Glutamatergic neuron (in vitro differentiated cells): Measurements from ENCODE around the gene CDK7. TPM values are rescaled to one million over a fixed set of nuclear protein-coding genes. Genes with fewer than 3 reads are reported as not detected.

Source experiments
- DNase-seq: peaks from one replicate; pipeline ENCODE4 v3.0.0; 2022
- H3K27ac Mint-ChIP-seq: one replicate; pipeline ENCODE4 v1.8.0; 2020; ENCODE audit warnings: mild to moderate bottlenecking, mixed read lengths, inconsistent platforms; ENCODE audit not compliant: unreplicated experiment
- H3K27me3 Mint-ChIP-seq: one replicate; pipeline ENCODE4 v1.8.0; 2020; ENCODE audit warnings: mild to moderate bottlenecking, moderate library complexity, mixed read lengths, inconsistent platforms; ENCODE audit not compliant: unreplicated experiment
- H3K36me3 Mint-ChIP-seq: one replicate; pipeline ENCODE4 v1.8.0; 2020; ENCODE audit warnings: mild to moderate bottlenecking, mixed read lengths, inconsistent platforms; ENCODE audit not compliant: unreplicated experiment
- H3K4me1 Mint-ChIP-seq: one replicate; pipeline ENCODE4 v1.8.0; 2020; ENCODE audit warnings: mild to moderate bottlenecking, low read depth, mixed read lengths, inconsistent platforms; ENCODE audit not compliant: unreplicated experiment
- H3K4me3 Mint-ChIP-seq: one replicate; pipeline ENCODE4 v1.8.0; 2020; ENCODE audit warnings: mild to moderate bottlenecking, mixed read lengths, inconsistent platforms; ENCODE audit not compliant: unreplicated experiment
- H3K9me3 Mint-ChIP-seq: one replicate; pipeline ENCODE4 v1.8.0; 2020; ENCODE audit warnings: mild to moderate bottlenecking, moderate library complexity, mixed read lengths, inconsistent platforms; ENCODE audit not compliant: unreplicated experiment
- total RNA-seq: library from RNA; stranded (reverse); fragmentation: NEBNext Ultra II Directional; extraction: Animal tissue kit (Norgen Biotek cat#: 25700); gene quantifications from one replicate; pipeline ENCODE4 v1.2.1, GENCODE V29; 2021; ENCODE audit not compliant: unreplicated experiment
- TF ChIP-seq, protein P1 (sequence below): fragments of 200-600 bp; sonication (generic); IDR thresholded peaks from one replicate; pipeline ENCODE4 v1.5.0; 2021; ENCODE audit not compliant: partially characterized antibody, unreplicated experiment

The CDK7 gene
- total RNA-seq, 1 donor from 2014 or later: 17.0 TPM

- no peak for DNase-seq
- H3K27ac Mint-ChIP-seq: no peak overlapping the region
- no peaks in the 10 kb centered on the region for H3K9me3 Mint-ChIP-seq
- no peaks in the 10 kb centered on the region for H3K27me3 Mint-ChIP-seq
- TF ChIP-seq, protein P1, sequence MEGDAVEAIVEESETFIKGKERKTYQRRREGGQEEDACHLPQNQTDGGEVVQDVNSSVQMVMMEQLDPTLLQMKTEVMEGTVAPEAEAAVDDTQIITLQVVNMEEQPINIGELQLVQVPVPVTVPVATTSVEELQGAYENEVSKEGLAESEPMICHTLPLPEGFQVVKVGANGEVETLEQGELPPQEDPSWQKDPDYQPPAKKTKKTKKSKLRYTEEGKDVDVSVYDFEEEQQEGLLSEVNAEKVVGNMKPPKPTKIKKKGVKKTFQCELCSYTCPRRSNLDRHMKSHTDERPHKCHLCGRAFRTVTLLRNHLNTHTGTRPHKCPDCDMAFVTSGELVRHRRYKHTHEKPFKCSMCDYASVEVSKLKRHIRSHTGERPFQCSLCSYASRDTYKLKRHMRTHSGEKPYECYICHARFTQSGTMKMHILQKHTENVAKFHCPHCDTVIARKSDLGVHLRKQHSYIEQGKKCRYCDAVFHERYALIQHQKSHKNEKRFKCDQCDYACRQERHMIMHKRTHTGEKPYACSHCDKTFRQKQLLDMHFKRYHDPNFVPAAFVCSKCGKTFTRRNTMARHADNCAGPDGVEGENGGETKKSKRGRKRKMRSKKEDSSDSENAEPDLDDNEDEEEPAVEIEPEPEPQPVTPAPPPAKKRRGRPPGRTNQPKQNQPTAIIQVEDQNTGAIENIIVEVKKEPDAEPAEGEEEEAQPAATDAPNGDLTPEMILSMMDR: no peak
- no peak overlapping the region for H3K4me3 Mint-ChIP-seq
- no peaks in the 10 kb centered on the region for H3K4me1 Mint-ChIP-seq
- H3K36me3 Mint-ChIP-seq: peaks cover 4% of the 10 kb centered on the region
These were observed 44.8 kb downstream of the CDK7 start for GRCh38 chr5:69279517-69279916.

DNA sequence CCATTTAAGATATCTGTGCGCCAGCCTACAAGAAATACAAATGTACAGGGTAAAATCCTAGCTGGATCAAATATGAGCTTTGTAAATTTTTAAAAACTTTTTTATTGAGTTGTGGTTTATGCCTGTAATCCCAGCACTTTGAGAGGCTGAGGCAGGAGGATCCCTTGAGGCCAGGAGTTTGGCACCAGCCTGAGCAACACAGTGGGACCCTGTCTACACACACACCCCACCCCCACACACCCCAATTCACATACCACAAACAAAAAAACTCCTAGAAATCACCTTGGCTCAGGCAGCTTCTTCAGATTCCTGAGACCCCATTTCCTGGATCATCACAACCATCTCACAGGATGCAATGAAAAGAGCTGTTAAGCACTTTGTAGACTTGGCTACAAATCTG lies 46.4 kb downstream of the CDK7 start:
- Mint-ChIP-seq H3K4me1 (no peaks in the 10 kb centered on the region), H3K36me3 (peaks cover 4% of the 10 kb centered on the region), H3K9me3 (no peaks in the 10 kb centered on the region), H3K27ac (no peak overlapping the region), H3K4me3 (no peak overlapping the region), H3K27me3 (no peaks in the 10 kb centered on the region)
- TF ChIP-seq, protein P1: no peak
- no peak for DNase-seq

- Mint-ChIP-seq H3K36me3 (peaks cover 4% of the 10 kb centered on the region), H3K4me3 (no peak overlapping the region), H3K27ac (no peak overlapping the region), H3K27me3 (no peaks in the 10 kb centered on the region), H3K4me1 (no peaks in the 10 kb centered on the region), H3K9me3 (no peaks in the 10 kb centered on the region)
- DNase-seq: no peak
- TF ChIP-seq, protein P1: no peak
These were observed 49.5 kb downstream of the CDK7 start for GRCh38 chr5:69284203-69284602.

- Mint-ChIP-seq H3K27me3 (no peaks in the 10 kb centered on the region), H3K4me1 (no peaks in the 10 kb centered on the region), H3K27ac (no peak overlapping the region), H3K36me3 (no peaks in the 10 kb centered on the region), H3K4me3 (no peak overlapping the region), H3K9me3 (no peaks in the 10 kb centered on the region)
- DNase-seq: no peak
- TF ChIP-seq, protein P1: no peak
These were observed 50.9 kb downstream of the CDK7 start for GRCh38 chr5:69285448-69286116.

DNA sequence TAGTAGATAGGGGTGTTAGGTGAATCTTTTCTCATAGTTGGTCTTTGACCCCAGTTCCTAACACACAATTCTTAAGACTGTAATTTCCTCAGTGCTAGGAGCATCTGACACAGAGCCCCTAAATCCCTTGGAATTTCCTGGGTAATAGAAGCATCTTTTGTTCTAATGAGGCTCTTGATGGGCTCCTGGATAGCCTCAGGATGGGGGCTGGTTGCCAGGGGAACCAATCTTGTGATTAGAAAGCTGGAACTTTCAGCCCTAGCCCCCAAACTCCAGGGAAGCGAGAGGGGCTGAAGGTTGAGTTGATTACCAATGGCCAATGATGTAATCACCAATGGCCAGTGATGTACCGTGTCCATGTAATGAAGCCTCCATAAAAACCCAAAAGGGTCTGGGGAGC lies 53.4 kb downstream of the CDK7 start:
- no peaks in the 10 kb centered on the region for H3K27me3 Mint-ChIP-seq
- H3K4me1 Mint-ChIP-seq: no peaks in the 10 kb centered on the region
- TF ChIP-seq, protein P1: no peak
- DNase-seq: no peak
- H3K9me3 Mint-ChIP-seq: no peaks in the 10 kb centered on the region
- H3K36me3 Mint-ChIP-seq: no peaks in the 10 kb centered on the region
- no peak overlapping the region for H3K27ac Mint-ChIP-seq
- no peak overlapping the region for H3K4me3 Mint-ChIP-seq
